SK-N-SH (cell line): Measurements from ENCODE around the gene EIF2S2. TPM values are rescaled to one million over a fixed set of nuclear protein-coding genes. Genes with fewer than 3 reads are reported as not detected.
A peak's percentile ranks its signal among the peaks of the same experiment; 100 is the strongest.

Experiments used
- CTCF ChIA-PET: fragments of 300-600, 350-600 bp; formaldehyde crosslinking; extraction: SDS; loops from one replicate; lab custom pipeline; 2021; lab: Yijun Ruan, JAX
- POLR2A ChIA-PET: fragments of 350-600 bp; sonication (Branson Sonifier 250); formaldehyde crosslinking; extraction: SDS; loops from one replicate; lab custom pipeline; 2020; ENCODE audit warnings: antibody characterized with exemption, inconsistent platforms; lab: Yijun Ruan, JAX
- DNase-seq: peaks from one replicate; pipeline ENCODE4 v3.0.0; 2012
- H2AFZ ChIP-seq: fragments of 200-600 bp; sonication (generic); 2 replicates; pipeline ENCODE4 v1.8.1; 2016; ENCODE audit warnings: antibody characterized with exemption, mild to moderate bottlenecking, low read depth
- H3F3A ChIP-seq: fragments of 200-600 bp; sonication (generic); replicated peaks from 2 replicates; pipeline ENCODE3; 2016; ENCODE audit warnings: antibody characterized with exemption, mild to moderate bottlenecking; ENCODE audit not compliant: insufficient read depth
- H3K27ac ChIP-seq, 2 experiments: fragments of 200-500 bp in 1 of 2; fragments of 200-600 bp in 1 of 2; sonication (Bioruptor generic) in 1 of 2; sonication (generic), shearing (Covaris generic) in 1 of 2; 2 replicates each; pipeline versions ENCODE4 v1.5.1 to v1.6.1; 2014 to 2016; ENCODE audit warnings: low read depth in 2 of 2, inconsistent platforms in 1 of 2, low read length in 1 of 2, mild to moderate bottlenecking in 1 of 2, mixed read lengths in 1 of 2
- H3K27me3 ChIP-seq: fragments of 200-600 bp; sonication (generic), shearing (Covaris generic); 2 replicates; pipeline ENCODE4 v1.6.1; 2016; ENCODE audit warnings: mixed run types; ENCODE audit not compliant: insufficient read depth
- H3K36me3 ChIP-seq, 2 experiments: fragments of 200-500 bp in 1 of 2; fragments of 200-600 bp in 1 of 2; sonication (Bioruptor generic) in 1 of 2; sonication (generic) in 1 of 2; replicated peaks in 1 of 2; 2 replicates each; pipeline versions ENCODE3 to v1.5.1; 2014 to 2016; ENCODE audit warnings: low read length in 1 of 2, mild to moderate bottlenecking in 1 of 2; ENCODE audit not compliant: insufficient read depth in 2 of 2, control insufficient read depth in 1 of 2
- H3K4me1 ChIP-seq, 2 experiments: fragments of 200-500 bp in 1 of 2; fragments of 200-600 bp in 1 of 2; sonication (Bioruptor generic) in 1 of 2; sonication (generic), shearing (Covaris generic) in 1 of 2; 2 replicates each; pipeline versions ENCODE4 v1.5.1 to v1.6.1; 2014 to 2016; ENCODE audit warnings: low read depth in 1 of 2, low read length in 1 of 2, mixed run types in 1 of 2; ENCODE audit not compliant: insufficient read depth in 2 of 2, control insufficient read depth in 1 of 2
- H3K4me2 ChIP-seq: fragments of 200-600 bp; sonication (generic), shearing (Covaris generic); 2 replicates; pipeline ENCODE4 v1.6.1; 2017; ENCODE audit warnings: mixed run types
- H3K4me3 ChIP-seq, 2 experiments: fragments of 200-500 bp in 1 of 2; fragments of 200-600 bp in 1 of 2; sonication (Bioruptor generic) in 1 of 2; sonication (generic), shearing (Covaris generic) in 1 of 2; 2 replicates each; pipeline versions ENCODE4 v1.5.1 to v1.8.1; 2014 to 2016; ENCODE audit warnings: low read depth in 2 of 2, inconsistent platforms in 1 of 2, low read length in 1 of 2, mild to moderate bottlenecking in 1 of 2, mixed read lengths in 1 of 2, moderate library complexity in 1 of 2
- H3K79me2 ChIP-seq: fragments of 200-600 bp; sonication (generic); 2 replicates; pipeline ENCODE4 v1.8.1; 2017; ENCODE audit warnings: mild to moderate bottlenecking; ENCODE audit not compliant: insufficient read depth
- H3K9ac ChIP-seq: fragments of 200-600 bp; sonication (generic); 2 replicates; pipeline ENCODE4 v1.6.1; 2017; ENCODE audit warnings: mixed run types
- H3K9me2 ChIP-seq: fragments of 200-600 bp; sonication (generic); 2 replicates; pipeline ENCODE4 v1.6.1; 2017; ENCODE audit warnings: mixed run types
- H3K9me3 ChIP-seq: fragments of 200-600 bp; sonication (generic); 2 replicates; pipeline ENCODE4 v1.6.1; 2017; ENCODE audit warnings: mixed run types, mild to moderate bottlenecking, moderate library complexity
- H4K20me1 ChIP-seq: fragments of 200-600 bp; sonication (generic); 2 replicates; pipeline ENCODE4 v1.6.1; 2017; ENCODE audit warnings: mild to moderate bottlenecking, mixed run types; ENCODE audit not compliant: insufficient read depth
- CTCF ChIP-seq: fragments of 200-600 bp; sonication (generic); IDR thresholded peaks from 2 replicates; pipeline ENCODE4 v1.6.1; 2017; ENCODE audit warnings: antibody characterized with exemption, mild to moderate bottlenecking, moderate library complexity
- EP300 ChIP-seq, 2 experiments: IDR thresholded peaks; 2 replicates each; pipeline versions ENCODE4 v1.4.0 to v1.6.1; 2012; ENCODE audit warnings: borderline replicate concordance in 1 of 2, low read depth in 1 of 2, low read length in 1 of 2
- FOSL2 ChIP-seq: IDR thresholded peaks from 2 replicates; pipeline ENCODE4 v1.4.0; 2012; ENCODE audit warnings: low read depth, mild to moderate bottlenecking, moderate library complexity, borderline replicate concordance
- FOXM1 ChIP-seq: IDR thresholded peaks from 2 replicates; pipeline ENCODE4 v1.4.0; 2012; ENCODE audit warnings: low read depth, mild to moderate bottlenecking
- JUND ChIP-seq: IDR thresholded peaks from 2 replicates; pipeline ENCODE4 v1.4.0; 2012
- NRF1 ChIP-seq: IDR thresholded peaks from 2 replicates; pipeline ENCODE4 v1.6.1; 2012; ENCODE audit warnings: low read depth, mild to moderate bottlenecking, low read length
- PBX3 ChIP-seq: IDR thresholded peaks from 2 replicates; pipeline ENCODE4; 2012
- POLR2AphosphoS5 ChIP-seq: IDR thresholded peaks from 2 replicates; pipeline ENCODE4 v1.6.1; 2012; ENCODE audit warnings: low read depth, low read length
- SMC3 ChIP-seq: IDR thresholded peaks from 2 replicates; pipeline ENCODE4 v1.6.1; 2012; ENCODE audit warnings: low read depth, low read length, improper control_type of control experiment
- TEAD4 ChIP-seq: IDR thresholded peaks from 2 replicates; pipeline ENCODE4 v1.4.0; 2012; ENCODE audit warnings: mild to moderate bottlenecking, borderline replicate concordance; ENCODE audit not compliant: insufficient read depth
- USF2 ChIP-seq: fragments of 150-350 bp; IDR thresholded peaks from 2 replicates; pipeline ENCODE4 v1.6.1; 2017; ENCODE audit warnings: antibody characterized with exemption, low read length, low read depth, borderline replicate concordance
- YY1 ChIP-seq: IDR thresholded peaks from 2 replicates; pipeline ENCODE4 v1.4.0; 2012; ENCODE audit warnings: low read depth, mild to moderate bottlenecking
- ZBTB33 ChIP-seq: IDR thresholded peaks from 2 replicates; pipeline ENCODE4 v1.4.0; 2012; ENCODE audit warnings: low read depth, borderline replicate concordance
- WGBS: methylation state at CpG from one replicate; pipeline ENCODE4 v1.1.6; 2017; ENCODE audit warnings: low lambda C conversion rate; 5-methylcytosine and 5-hydroxymethylcytosine counted together
- polyA plus RNA-seq, 3 experiments: library from polyadenylated mRNA; depleted of rRNA; stranded (reverse); fragments of >200 nt; gene quantifications; 2 replicates each; pipeline ENCODE4 v1.2.3, GENCODE V29; 2012

The EIF2S2 gene
- polyA plus RNA-seq, 1 of the 3 experiments (the other 2 are of a cell fraction), result 50.7 TPM

GRCh38 chr20:34042262-34042661 lies 69.8 kb downstream of the EIF2S2 start (continued):
- TF ChIP-seq TEAD4 (no peak), FOSL2 (no peak), NRF1 (no peak), CTCF (no peak)

GRCh38 chr20:34041226-34041625 lies 70.8 kb downstream of the EIF2S2 start:
- Histone ChIP-seq H3K4me3 (no peak overlapping the region), H3K9ac (no peak overlapping the region), H3K4me1 (peaks cover 4 to 39% of the 10 kb centered on the region in 2 experiments; a peak in 2 of 4 replicates), H2AFZ (no peak overlapping the region), H3K79me2 (peaks cover 97% of the 10 kb centered on the region), H3K4me2 (no peak overlapping the region), H4K20me1 (peaks cover 97% of the 10 kb centered on the region), H3K27ac (peak overlapping the region in 1 of 2 experiments; percentile 6; a peak in 1 of 4 replicates), H3K9me2 (no peaks in the 10 kb centered on the region), H3F3A (no peaks in the 10 kb centered on the region), H3K36me3 (peaks cover 0 to 2% of the 10 kb centered on the region in 2 experiments), H3K27me3 (no peaks in the 10 kb centered on the region), H3K9me3 (no peaks in the 10 kb centered on the region)
- TF ChIP-seq PBX3 (no peak), SMC3 (no peak), ZBTB33 (no peak), FOSL2 (no peak), POLR2AphosphoS5 (no peak), JUND (no peak), EP300 (IDR thresholded peaks at IDR 0.05; ENCODE audit: borderline replicate concordance in 1 of 2, low read depth in 1 of 2, low read length in 1 of 2) (no peak), FOXM1 (no peak), USF2 (no peak), YY1 (no peak)
- POLR2A ChIA-PET, result no interaction called here
- DNase-seq, result no peak
- WGBS, result 93% methylated on average over 4 of the region's 4 CpGs
- CTCF ChIA-PET, result interaction anchor here (0.8 to 2.0 kb wide), 3 partner anchors 19 to 348 kb away, joined by 3 to 8 read pairs (median 5); no protein-coding TSS in a partner anchor
